NCI-H146 (cell line): Measurements from ENCODE around the gene ZSCAN26.
"Not testable (repeated sequence)": the region's sequence is repeated elsewhere in the genome, so short reads cannot be mapped to it uniquely, and the experiment has no call there.

ENCODE experiments used
- DNase-seq: peaks from one replicate; lab custom pipeline; 2025; lab: John Stamatoyannopoulos, UW

Gene ZSCAN26

GRCh38 chr6:28257042-28257441 lies 9.9 kb upstream of the ZSCAN26 start:
- no peak for DNase-seq

GRCh38 chr6:28258877-28259777 lies 7.8 kb upstream of the ZSCAN26 start, which contains the start of gene NKAPL:
Gene NKAPL (plus strand): TSS chr6:28259297. CDS start chr6:28259372, 75 bp downstream.
- DNase-seq, result no peak

DNA sequence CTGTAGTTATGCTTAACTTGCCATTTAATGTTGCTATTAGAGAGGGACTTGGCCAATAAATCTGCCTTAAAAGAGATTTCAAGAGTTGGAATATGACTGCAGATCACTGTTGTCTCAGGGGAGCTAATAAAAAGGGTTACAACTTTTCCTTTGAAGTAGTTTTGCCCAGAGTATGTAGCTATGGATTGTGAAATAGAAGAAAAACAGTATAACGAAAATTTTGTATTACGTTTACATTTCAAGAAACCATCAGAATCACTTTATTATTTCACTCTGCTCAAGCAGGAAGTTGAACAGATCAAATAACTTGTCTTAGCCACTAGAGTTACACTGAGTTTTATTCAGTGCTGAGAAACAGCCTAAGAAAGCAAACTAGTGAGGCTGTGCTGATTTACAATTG lies 3.0 kb upstream of the ZSCAN26 start:
- no peak for DNase-seq

GRCh38 chr6:28264834-28265401 lies 2.0 kb upstream of the ZSCAN26 start:
- DNase-seq, result no peak

DNA sequence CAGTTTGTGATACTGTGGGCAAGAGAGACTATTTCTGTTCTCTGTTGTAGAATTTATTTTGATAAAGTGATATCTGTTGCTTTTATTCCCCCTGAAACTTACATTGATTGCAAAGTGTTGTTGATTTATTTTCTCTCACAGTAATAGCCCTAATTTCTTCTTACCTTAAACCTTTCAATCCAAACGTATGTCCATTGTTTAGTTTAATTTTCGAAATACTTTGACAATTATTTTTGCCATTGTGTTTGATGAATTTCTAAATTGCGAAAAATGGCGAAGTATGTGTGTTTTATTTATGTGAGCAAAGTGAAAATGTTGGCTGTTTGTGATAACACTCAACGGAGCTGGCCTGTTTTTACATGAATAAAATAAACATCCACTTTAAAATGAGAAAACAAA lies 381 bp upstream of the ZSCAN26 start:
- no peak for DNase-seq

- no peak for DNase-seq
These were observed 734 bp downstream of the ZSCAN26 start for GRCh38 chr6:28267695-28268059.

DNA sequence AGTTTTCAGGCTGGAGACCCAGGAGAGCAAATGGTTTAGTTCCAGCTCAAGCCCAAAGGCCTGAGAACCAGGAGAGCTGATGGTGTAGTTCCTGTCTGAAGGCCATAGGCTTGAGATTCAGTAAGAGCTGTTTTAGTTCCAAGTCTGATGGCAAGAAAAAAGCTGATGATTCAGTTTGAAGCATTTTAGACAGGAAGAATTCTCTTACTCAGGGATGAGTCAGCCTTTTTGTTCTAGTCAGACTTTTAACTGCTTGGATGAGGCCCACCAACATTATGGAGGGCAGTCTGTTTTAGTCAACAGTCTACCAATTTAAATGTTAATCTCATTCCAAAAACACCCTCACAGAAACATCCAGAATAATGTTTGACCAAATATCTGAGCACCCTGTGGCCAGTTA lies 2.5 kb downstream of the ZSCAN26 start:
- no peak for DNase-seq

GRCh38 chr6:28274888-28275287 lies 7.9 kb downstream of the ZSCAN26 start:
- DNase-seq, result no peak

DNA sequence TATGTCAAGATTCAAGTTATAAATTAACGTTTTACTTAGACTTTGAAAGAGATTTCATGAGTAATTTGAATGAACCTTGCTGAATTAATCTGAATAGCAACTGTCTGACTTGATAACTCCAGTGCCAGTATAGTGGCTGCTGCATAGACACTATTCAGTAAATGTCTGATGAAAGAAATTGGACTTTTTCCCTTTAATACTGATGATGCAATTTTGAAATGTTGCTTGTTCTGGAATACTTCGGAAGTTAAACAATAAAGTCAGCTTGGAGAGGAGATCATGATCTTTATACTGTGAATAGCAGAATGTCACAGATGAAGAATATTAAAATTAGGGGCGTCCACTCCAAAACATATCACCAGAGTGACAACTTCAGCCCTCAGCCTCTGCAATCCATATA lies 10.8 kb downstream of the ZSCAN26 start:
- no peak for DNase-seq

DNA sequence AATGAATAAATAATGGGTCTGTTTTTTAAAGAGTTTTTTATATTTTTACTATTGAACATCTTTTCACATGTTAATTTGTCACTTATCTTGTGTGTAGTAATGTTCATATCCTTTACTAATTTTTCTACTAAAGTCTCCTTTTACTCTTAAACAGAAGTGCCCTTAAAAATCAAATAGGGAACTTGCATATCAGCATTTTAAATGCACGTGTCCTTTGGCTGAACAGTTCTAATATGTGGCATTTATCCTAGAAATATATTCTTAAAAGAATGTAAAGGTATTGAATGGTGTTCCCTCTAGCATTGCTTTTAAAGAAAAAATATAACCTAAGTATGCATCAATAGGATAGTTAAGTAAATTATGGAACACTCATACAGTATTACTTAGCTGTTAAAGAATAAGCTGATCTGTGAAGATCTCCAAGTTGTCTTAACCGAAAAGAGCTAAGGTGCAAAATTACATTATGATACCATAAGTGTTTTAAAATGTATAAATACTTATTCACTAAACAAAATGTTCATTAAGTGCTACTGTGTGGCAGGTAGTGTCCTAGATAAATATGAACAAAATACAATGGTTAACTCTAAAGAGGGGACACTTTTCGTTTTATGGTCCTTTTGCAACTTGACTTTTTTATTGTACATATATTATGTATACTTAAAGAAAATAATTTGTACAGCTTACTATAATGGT lies 13.8 kb downstream of the ZSCAN26 start:
- DNase-seq, result no peak

- DNase-seq, result peak; percentile 86
These were observed 14.5 kb downstream of the ZSCAN26 start, which contains the start of gene PGBD1 for GRCh38 chr6:28281288-28282064. Gene PGBD1 (plus strand): TSS chr6:28281572. CDS start chr6:28283814, 2,242 bp downstream.

DNA sequence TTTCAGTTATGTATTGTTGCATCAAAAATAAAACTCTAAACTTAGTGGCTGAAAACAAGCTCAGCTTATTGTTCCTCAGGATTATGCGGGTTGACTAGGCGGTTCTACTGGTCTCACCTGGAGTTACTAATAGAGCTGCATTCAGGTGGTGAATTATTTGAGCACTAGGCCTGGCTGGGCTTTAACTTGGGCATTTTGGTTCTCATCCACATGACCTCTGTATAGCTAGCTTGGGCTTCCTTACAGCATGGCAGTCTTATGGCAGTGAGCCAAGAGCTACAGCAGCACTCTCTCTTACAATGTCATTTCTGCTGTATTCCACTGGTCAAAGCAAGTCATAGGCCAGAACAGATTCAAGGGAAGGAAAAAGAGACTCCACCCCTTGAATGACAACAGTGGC lies 16.0 kb downstream of the ZSCAN26 start:
- no peak for DNase-seq

DNA sequence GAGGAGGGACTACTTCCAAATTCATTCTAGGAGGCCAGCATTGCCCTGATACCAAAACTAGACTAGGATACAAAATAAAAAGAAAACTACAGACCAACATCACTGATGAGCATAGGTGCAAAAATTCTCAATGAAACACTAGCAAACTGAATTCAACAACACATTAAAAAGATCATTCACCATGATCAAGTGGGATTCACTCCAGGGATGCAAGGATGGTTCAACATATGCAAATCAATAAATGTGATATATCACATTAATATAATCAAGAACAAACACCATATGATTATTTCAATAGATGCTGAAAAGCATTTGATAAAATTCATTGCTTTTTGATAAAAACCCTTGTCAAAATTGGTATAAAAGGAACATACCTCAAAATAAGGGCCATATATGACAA lies 24.6 kb downstream of the ZSCAN26 start:
- no peak for DNase-seq

GRCh38 chr6:28295326-28295725 lies 28.4 kb downstream of the ZSCAN26 start:
- DNase-seq, result no peak

- no peak for DNase-seq
These were observed 29.6 kb downstream of the ZSCAN26 start for GRCh38 chr6:28296520-28297060.

DNA sequence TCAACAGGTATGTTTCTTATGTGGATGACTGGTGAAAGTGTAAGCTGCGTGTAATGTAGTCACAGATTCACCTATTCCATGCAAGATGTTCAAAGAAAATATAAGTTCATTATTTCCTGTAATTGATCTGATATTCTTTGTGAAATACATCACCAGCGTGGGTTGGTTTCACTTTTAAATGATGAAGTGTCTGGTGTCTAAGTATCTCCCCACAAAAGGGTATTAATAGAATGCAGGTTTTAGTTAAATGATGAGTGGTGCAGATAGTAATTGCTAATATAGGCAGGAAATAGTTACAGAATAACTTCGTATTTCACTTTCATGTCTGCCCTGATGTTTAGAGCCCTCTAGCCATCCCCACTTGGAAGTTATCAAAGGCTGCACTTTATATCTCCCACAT lies 36.6 kb downstream of the ZSCAN26 start:
- no peak for DNase-seq

- not testable (repeated sequence) for DNase-seq
These were observed 39.4 kb downstream of the ZSCAN26 start for GRCh38 chr6:28306363-28306762.

GRCh38 chr6:28311139-28311823 lies 44.3 kb downstream of the ZSCAN26 start:
- DNase-seq, result no peak

GRCh38 chr6:28312939-28313338 lies 46.0 kb downstream of the ZSCAN26 start:
- no peak for DNase-seq

- no peak for DNase-seq
These were observed 48.7 kb downstream of the ZSCAN26 start for GRCh38 chr6:28315628-28316027.

- DNase-seq, result not testable (repeated sequence)
These were observed 50.9 kb downstream of the ZSCAN26 start for GRCh38 chr6:28317866-28318265.
